ENCODE data around the gene ST3GAL3.

ST3GAL3 gene

DNA sequence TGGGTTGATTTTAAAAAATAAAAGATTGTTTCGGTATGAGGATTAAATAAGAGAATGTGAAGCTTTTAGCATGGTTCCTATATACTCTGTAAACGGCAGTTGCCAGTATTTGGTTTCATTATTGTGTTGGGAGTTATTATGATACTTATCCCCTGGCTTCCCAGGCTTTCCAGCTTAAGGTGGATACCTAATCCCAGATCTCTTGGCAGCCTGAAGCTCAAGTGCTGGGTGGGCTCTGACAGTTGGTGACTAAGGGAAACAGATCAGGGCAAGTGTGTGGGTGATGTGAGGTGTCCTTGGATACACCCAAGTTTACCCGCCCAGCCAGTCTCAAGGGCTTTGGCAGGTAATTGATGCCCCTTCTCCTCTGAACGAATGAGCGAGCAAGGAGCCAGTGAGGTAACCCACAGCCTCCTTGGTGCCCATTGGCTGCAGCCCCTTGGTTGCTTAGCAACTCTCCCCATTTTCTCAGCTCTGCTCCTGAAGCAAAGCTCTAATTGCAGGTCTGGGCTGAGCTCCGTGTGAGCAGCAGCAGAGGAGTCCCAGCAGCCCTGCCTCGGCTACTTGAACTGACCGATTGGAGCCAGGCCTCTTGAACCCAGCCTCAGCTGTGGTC lies 245.5 kb downstream of the ST3GAL3 start:
- in situ Hi-C loops (cut with MboI; ENCODE audit: low pct_unique_long_range_greater_than_20kb, low sequenced_read_pairs, unreplicated experiment), result no loop called here
- DNase-seq (ENCODE audit: low spot score), result no peak
- TF ChIP-seq, protein P1, sequence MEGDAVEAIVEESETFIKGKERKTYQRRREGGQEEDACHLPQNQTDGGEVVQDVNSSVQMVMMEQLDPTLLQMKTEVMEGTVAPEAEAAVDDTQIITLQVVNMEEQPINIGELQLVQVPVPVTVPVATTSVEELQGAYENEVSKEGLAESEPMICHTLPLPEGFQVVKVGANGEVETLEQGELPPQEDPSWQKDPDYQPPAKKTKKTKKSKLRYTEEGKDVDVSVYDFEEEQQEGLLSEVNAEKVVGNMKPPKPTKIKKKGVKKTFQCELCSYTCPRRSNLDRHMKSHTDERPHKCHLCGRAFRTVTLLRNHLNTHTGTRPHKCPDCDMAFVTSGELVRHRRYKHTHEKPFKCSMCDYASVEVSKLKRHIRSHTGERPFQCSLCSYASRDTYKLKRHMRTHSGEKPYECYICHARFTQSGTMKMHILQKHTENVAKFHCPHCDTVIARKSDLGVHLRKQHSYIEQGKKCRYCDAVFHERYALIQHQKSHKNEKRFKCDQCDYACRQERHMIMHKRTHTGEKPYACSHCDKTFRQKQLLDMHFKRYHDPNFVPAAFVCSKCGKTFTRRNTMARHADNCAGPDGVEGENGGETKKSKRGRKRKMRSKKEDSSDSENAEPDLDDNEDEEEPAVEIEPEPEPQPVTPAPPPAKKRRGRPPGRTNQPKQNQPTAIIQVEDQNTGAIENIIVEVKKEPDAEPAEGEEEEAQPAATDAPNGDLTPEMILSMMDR (IDR thresholded peaks at IDR 0.05; ENCODE audit: extremely low read depth, insufficient read depth, missing control alignments), result no peak

DNA sequence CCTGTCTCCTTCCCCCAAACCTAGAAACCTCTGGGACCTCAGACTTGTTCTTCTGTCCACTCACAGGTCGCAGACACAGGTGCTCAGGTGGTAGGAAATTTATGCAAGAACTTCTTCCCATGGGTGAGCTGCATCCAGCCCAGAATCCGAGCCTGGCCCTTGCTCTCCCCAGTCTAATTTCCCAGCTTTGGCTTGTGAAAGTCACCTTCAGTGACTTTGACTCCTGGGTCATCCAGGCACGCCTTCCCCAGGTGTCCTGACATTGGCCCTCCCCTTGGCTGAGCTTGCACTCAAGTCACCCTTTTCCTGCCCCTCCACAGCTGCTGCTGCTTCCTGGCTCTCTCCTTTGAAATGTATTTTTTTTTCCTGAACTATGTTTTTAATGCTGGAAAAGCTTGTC lies 246.0 kb downstream of the ST3GAL3 start:
- no peak for DNase-seq (ENCODE audit: low spot score)
- in situ Hi-C loops (cut with MboI; ENCODE audit: low pct_unique_long_range_greater_than_20kb, low sequenced_read_pairs, unreplicated experiment), result no loop called here
- TF ChIP-seq, protein P1 (IDR thresholded peaks at IDR 0.05; ENCODE audit: extremely low read depth, insufficient read depth, missing control alignments), result no peak

DNA sequence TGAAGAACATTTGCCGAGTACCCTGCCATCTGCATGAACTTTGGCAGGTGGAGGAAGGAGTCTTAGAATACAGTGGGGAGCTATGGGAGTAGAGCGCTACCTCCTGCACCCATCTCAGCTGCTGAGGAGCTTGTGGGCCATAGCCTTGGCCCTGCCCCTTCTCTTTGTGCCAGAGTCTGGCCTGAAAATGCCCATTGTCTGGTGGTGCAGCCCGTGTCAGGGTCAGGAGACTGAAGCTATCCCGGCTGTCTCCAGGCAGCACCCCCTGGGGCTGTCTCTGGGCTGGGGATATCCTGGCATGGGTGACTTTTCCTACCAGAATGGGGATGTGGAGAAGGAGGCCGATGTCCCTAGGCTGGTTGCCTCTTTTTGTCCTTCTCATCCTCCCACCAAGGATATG lies 246.7 kb downstream of the ST3GAL3 start:
- in situ Hi-C loops (cut with MboI; ENCODE audit: low pct_unique_long_range_greater_than_20kb, low sequenced_read_pairs, unreplicated experiment), result no loop called here
- DNase-seq (ENCODE audit: low spot score), result no peak
- TF ChIP-seq, protein P1 (IDR thresholded peaks at IDR 0.05; ENCODE audit: extremely low read depth, insufficient read depth, missing control alignments), result no peak

DNA sequence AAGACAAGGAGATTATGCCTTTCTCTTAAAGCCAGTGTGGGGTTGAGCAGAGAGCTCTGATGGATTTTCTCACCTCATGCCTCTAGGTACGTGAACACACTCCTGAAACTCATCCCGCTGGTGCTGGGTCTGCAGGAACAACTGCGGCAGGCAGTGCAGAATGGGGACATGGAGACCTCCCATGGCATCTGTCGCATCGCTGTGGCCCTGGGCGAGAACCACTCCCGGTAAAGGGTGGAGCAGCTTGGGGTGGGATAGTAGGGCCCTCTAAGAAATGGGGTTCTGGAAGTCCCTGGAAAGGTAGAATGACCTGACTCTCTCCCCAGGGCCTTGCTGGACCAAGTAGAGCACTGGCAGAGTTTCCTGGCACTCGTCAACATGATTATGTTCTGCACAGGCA lies 248.9 kb downstream of the ST3GAL3 start:
- TF ChIP-seq, protein P1 (IDR thresholded peaks at IDR 0.05; ENCODE audit: extremely low read depth, insufficient read depth, missing control alignments), result no peak
- in situ Hi-C loops (cut with MboI; ENCODE audit: low pct_unique_long_range_greater_than_20kb, low sequenced_read_pairs, unreplicated experiment), result no loop called here

DNA sequence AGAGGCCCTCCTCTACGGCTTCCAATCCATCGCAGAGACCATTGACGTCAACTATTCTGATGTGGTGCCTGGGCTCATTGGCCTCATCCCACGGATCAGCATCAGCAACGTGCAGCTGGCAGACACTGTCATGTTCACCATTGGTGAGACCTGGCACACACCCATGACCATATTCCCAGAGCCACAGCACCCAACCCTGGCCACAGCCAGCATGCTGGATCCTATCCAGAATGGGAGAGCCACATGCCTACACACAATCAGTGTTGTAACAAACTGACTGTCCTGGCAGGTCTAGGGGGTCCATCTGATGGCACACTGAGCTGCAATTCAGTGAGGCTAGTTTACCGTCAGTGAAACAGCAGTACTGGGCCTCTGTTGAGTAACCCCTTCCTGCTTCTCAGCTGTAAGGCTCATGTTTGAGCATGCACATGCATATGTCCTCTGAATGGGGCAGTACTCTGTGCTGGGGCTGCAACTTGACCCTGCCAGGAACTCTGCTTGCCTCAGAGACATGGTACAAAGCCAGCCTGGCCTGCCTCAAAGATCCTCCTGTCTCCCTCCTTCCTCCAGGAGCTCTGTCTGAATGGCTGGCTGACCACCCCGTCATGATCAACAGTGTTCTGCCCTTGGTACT lies 250.2 kb downstream of the ST3GAL3 start:
- TF ChIP-seq, protein P1 (IDR thresholded peaks at IDR 0.05; ENCODE audit: extremely low read depth, insufficient read depth, missing control alignments), result no peak
- in situ Hi-C loops (cut with MboI; ENCODE audit: low pct_unique_long_range_greater_than_20kb, low sequenced_read_pairs, unreplicated experiment), result no loop called here
- no peak for DNase-seq (ENCODE audit: low spot score)

More for the DNA sequence above, 248.9 kb downstream of the ST3GAL3 start:
- DNase-seq (ENCODE audit: low spot score), result no peak

DNA sequence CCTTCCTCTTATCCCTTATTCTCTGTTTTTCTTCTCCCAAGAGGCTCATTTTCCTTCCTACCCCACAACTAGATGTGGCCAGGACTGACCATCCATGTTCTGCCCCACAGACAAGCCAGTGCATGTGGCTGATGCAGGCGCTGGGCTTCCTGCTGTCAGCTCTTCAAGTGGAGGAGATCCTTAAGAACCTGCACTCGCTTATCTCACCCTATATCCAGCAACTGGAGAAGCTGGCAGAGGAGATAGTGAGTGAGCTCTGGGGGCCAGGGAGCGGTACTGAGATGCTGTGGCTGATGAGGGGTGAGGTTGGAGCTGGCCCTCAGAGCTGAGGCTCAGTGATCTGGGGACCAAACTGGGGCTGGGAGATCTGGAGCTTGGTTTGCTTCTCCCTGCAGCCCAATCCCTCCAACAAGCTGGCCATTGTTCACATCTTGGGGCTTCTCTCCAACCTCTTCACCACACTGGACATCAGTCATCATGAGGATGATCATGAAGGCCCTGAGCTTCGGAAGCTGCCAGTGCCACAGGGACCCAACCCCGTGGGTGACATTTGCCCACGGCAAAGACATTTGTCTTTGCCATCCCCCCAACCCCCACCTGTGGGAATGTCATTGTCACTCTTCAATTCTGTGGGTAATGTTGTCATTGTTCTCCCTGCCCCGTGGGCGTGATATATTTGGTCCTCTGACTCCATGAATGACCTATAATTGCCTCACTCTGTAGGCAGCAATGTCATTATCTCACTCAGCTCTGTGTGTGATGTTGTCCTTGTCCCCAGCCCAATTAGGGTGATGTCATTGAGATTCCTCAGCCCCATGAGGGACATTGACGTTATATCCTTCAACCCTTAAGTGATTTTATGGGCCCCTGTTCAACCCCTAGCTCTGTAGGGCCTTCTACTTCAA lies 251.3 kb downstream of the ST3GAL3 start:
- TF ChIP-seq, protein P1 (IDR thresholded peaks at IDR 0.05; ENCODE audit: extremely low read depth, insufficient read depth, missing control alignments), result no peak
- in situ Hi-C loops (cut with MboI; ENCODE audit: low pct_unique_long_range_greater_than_20kb, low sequenced_read_pairs, unreplicated experiment), result no loop called here
- DNase-seq (ENCODE audit: low spot score), result no peak
